T-helper 17 cell (primary cell): ENCODE measurements around the gene SLC38A5. TPM values are rescaled to one million over a fixed set of nuclear protein-coding genes. Genes with fewer than 3 reads are reported as not detected.

ENCODE experiments used
- ATAC-seq: fragments of 150-1000 bp; cut with Tn5 transposase; 2 replicates; pipeline ENCODE4 v1.10.0; 2021; ENCODE audit warnings: mild to moderate bottlenecking, moderate library complexity
- DNase-seq, 3 donors: peaks; one replicate each; pipeline versions ENCODE4 v3.0.0 to v3.0.0-alpha.2; 2020 to 2021
- H3K9me3 ChIP-seq: one replicate; pipeline ENCODE4 v1.7.0; 2013; ENCODE audit warnings: low read length, mild to moderate bottlenecking; ENCODE audit not compliant: control insufficient read depth, poor library complexity, severe bottlenecking
- H3K27ac Mint-ChIP-seq: one replicate; pipeline ENCODE4 v1.8.0; 2022; ENCODE audit warnings: mild to moderate bottlenecking, moderate library complexity, mixed read lengths
- H3K27me3 Mint-ChIP-seq: one replicate; pipeline ENCODE4 v1.8.0; 2022; ENCODE audit warnings: mixed read lengths
- H3K36me3 Mint-ChIP-seq: one replicate; pipeline ENCODE4 v1.8.0; 2022; ENCODE audit warnings: low read depth, mixed read lengths
- H3K4me1 Mint-ChIP-seq: one replicate; pipeline ENCODE4 v1.8.0; 2022; ENCODE audit warnings: mild to moderate bottlenecking, mixed read lengths
- H3K4me3 Mint-ChIP-seq: one replicate; pipeline ENCODE4 v1.8.0; 2022; ENCODE audit warnings: mild to moderate bottlenecking, moderate library complexity, mixed read lengths
- total RNA-seq, 4 donors: library from RNA in 2 of 4; stranded (reverse) in 2 of 4; gene quantifications; one replicate each; pipeline ENCODE4 v1.2.3 and lab custom pipeline; 2022 to 2026

Gene SLC38A5
- total RNA-seq, 2 donors from 2014 or later, result 25.2 to 27.7 TPM

GRCh38 chrX:48508400-48509244 lies 38.6 kb upstream of the SLC38A5 start, which contains the start of gene PORCN:
TSS of gene PORCN (plus strand) at chrX:48508992. CDS start at chrX:48509821, 829 bp downstream.
- Mint-ChIP-seq H3K27me3 (no peaks in the 10 kb centered on the region), H3K4me1 (peaks cover 15% of the 10 kb centered on the region), H3K36me3 (no peaks in the 10 kb centered on the region), H3K27ac (peak within 1 kb of the TSS; percentile 90), H3K4me3 (peak within 1 kb of the TSS; percentile 93)
- no peaks in the 10 kb centered on the region for H3K9me3 ChIP-seq
- ATAC-seq, result peak; percentile 94
- peak; percentile 52 to 69 (median 67) for DNase-seq

GRCh38 chrX:48507246-48507645 lies 37.2 kb upstream of the SLC38A5 start:
- Mint-ChIP-seq H3K27ac (no peak overlapping the region), H3K4me3 (no peak overlapping the region), H3K27me3 (no peaks in the 10 kb centered on the region), H3K4me1 (peaks cover 15% of the 10 kb centered on the region), H3K36me3 (no peaks in the 10 kb centered on the region)
- ATAC-seq (no peak), DNase-seq (no peak)
- H3K9me3 ChIP-seq, result no peaks in the 10 kb centered on the region

- ATAC-seq (no peak), DNase-seq (no peak)
- Mint-ChIP-seq H3K36me3 (no peaks in the 10 kb centered on the region), H3K4me3 (no peak overlapping the region), H3K27me3 (no peaks in the 10 kb centered on the region), H3K27ac (no peak overlapping the region), H3K4me1 (peaks cover 6% of the 10 kb centered on the region)
- no peaks in the 10 kb centered on the region for H3K9me3 ChIP-seq
Observed at GRCh38 chrX:48505481-48505880, 35.4 kb upstream of the SLC38A5 start.

- ATAC-seq (no peak), DNase-seq (no peak)
- no peak overlapping the region for H3K27ac Mint-ChIP-seq
- H3K4me1 Mint-ChIP-seq, result no peaks in the 10 kb centered on the region
- H3K9me3 ChIP-seq, result no peaks in the 10 kb centered on the region
- no peak overlapping the region for H3K4me3 Mint-ChIP-seq
- no peaks in the 10 kb centered on the region for H3K27me3 Mint-ChIP-seq
- no peaks in the 10 kb centered on the region for H3K36me3 Mint-ChIP-seq
Observed at GRCh38 chrX:48504261-48504660, 34.2 kb upstream of the SLC38A5 start.

- Mint-ChIP-seq H3K4me3 (no peak overlapping the region), H3K4me1 (no peaks in the 10 kb centered on the region), H3K27me3 (no peaks in the 10 kb centered on the region), H3K27ac (no peak overlapping the region), H3K36me3 (no peaks in the 10 kb centered on the region)
- ATAC-seq, result no peak
- H3K9me3 ChIP-seq, result no peaks in the 10 kb centered on the region
- DNase-seq, result no peak
Observed at GRCh38 chrX:48498374-48498809, 28.3 kb upstream of the SLC38A5 start.

- DNase-seq, result no peak
- Mint-ChIP-seq H3K36me3 (no peaks in the 10 kb centered on the region), H3K27ac (no peak overlapping the region), H3K4me3 (no peak overlapping the region), H3K27me3 (no peaks in the 10 kb centered on the region), H3K4me1 (no peaks in the 10 kb centered on the region)
- no peaks in the 10 kb centered on the region for H3K9me3 ChIP-seq
- ATAC-seq, result no peak
Observed at GRCh38 chrX:48497871-48498270, 27.8 kb upstream of the SLC38A5 start.

GRCh38 chrX:48496660-48497059 lies 26.6 kb upstream of the SLC38A5 start:
- H3K27me3 Mint-ChIP-seq, result no peaks in the 10 kb centered on the region
- H3K4me1 Mint-ChIP-seq, result no peaks in the 10 kb centered on the region
- H3K9me3 ChIP-seq, result no peaks in the 10 kb centered on the region
- no peaks in the 10 kb centered on the region for H3K36me3 Mint-ChIP-seq
- no peak for DNase-seq
- H3K27ac Mint-ChIP-seq, result no peak overlapping the region
- no peak for ATAC-seq
- no peak overlapping the region for H3K4me3 Mint-ChIP-seq

- no peaks in the 10 kb centered on the region for H3K4me1 Mint-ChIP-seq
- DNase-seq (no peak), ATAC-seq (no peak)
- H3K4me3 Mint-ChIP-seq, result no peak overlapping the region
- no peaks in the 10 kb centered on the region for H3K27me3 Mint-ChIP-seq
- H3K27ac Mint-ChIP-seq, result no peak overlapping the region
- H3K36me3 Mint-ChIP-seq, result no peaks in the 10 kb centered on the region
- H3K9me3 ChIP-seq, result no peaks in the 10 kb centered on the region
Observed at GRCh38 chrX:48493890-48494364, 23.9 kb upstream of the SLC38A5 start.

GRCh38 chrX:48492293-48492910 lies 22.3 kb upstream of the SLC38A5 start:
- no peaks in the 10 kb centered on the region for H3K4me1 Mint-ChIP-seq
- DNase-seq, result no peak
- H3K27me3 Mint-ChIP-seq, result no peaks in the 10 kb centered on the region
- no peak overlapping the region for H3K4me3 Mint-ChIP-seq
- no peak for ATAC-seq
- no peaks in the 10 kb centered on the region for H3K9me3 ChIP-seq
- H3K27ac Mint-ChIP-seq, result no peak overlapping the region
- no peaks in the 10 kb centered on the region for H3K36me3 Mint-ChIP-seq

- Mint-ChIP-seq H3K27me3 (no peaks in the 10 kb centered on the region), H3K36me3 (no peaks in the 10 kb centered on the region), H3K4me1 (no peaks in the 10 kb centered on the region), H3K27ac (no peak overlapping the region), H3K4me3 (no peak overlapping the region)
- H3K9me3 ChIP-seq, result no peaks in the 10 kb centered on the region
- DNase-seq, result no peak
- ATAC-seq, result no peak
Observed at GRCh38 chrX:48491809-48492208, 21.7 kb upstream of the SLC38A5 start.

- no peak for ATAC-seq
- no peak overlapping the region for H3K27ac Mint-ChIP-seq
- no peaks in the 10 kb centered on the region for H3K9me3 ChIP-seq
- H3K4me1 Mint-ChIP-seq, result no peaks in the 10 kb centered on the region
- H3K36me3 Mint-ChIP-seq, result no peaks in the 10 kb centered on the region
- H3K27me3 Mint-ChIP-seq, result no peaks in the 10 kb centered on the region
- no peak overlapping the region for H3K4me3 Mint-ChIP-seq
- no peak for DNase-seq
Observed at GRCh38 chrX:48490661-48491060, 20.6 kb upstream of the SLC38A5 start.

GRCh38 chrX:48489892-48490291 lies 19.8 kb upstream of the SLC38A5 start:
- no peaks in the 10 kb centered on the region for H3K9me3 ChIP-seq
- DNase-seq, result no peak
- Mint-ChIP-seq H3K36me3 (no peaks in the 10 kb centered on the region), H3K4me3 (no peak overlapping the region), H3K27me3 (no peaks in the 10 kb centered on the region), H3K27ac (no peak overlapping the region), H3K4me1 (no peaks in the 10 kb centered on the region)
- ATAC-seq, result no peak

- no peaks in the 10 kb centered on the region for H3K4me1 Mint-ChIP-seq
- H3K9me3 ChIP-seq, result no peaks in the 10 kb centered on the region
- no peak for DNase-seq
- ATAC-seq, result no peak
- no peak overlapping the region for H3K27ac Mint-ChIP-seq
- no peak overlapping the region for H3K4me3 Mint-ChIP-seq
- H3K27me3 Mint-ChIP-seq, result no peaks in the 10 kb centered on the region
- no peaks in the 10 kb centered on the region for H3K36me3 Mint-ChIP-seq
Observed at GRCh38 chrX:48489296-48489695, 19.2 kb upstream of the SLC38A5 start.
